GM03348 (cell line): ENCODE data around the gene PAX7.
"Not testable (repeated sequence)": the region's sequence is repeated elsewhere in the genome, so short reads cannot be mapped to it uniquely, and the experiment has no call there.

Source experiments
- DNase-seq: peaks from one replicate; pipeline ENCODE4 v3.0.0; 2012; ENCODE audit warnings: low spot score

Gene PAX7

GRCh38 chr1:18761948-18762840, 131.5 kb downstream of the PAX7 start:
- DNase-seq, result no peak

- no peak for DNase-seq
These were observed 133.7 kb downstream of the PAX7 start for GRCh38 chr1:18764362-18764761.

GRCh38 chr1:18765725-18766124, 135.1 kb downstream of the PAX7 start:
- no peak for DNase-seq

GRCh38 chr1:18766328-18766727, 135.7 kb downstream of the PAX7 start:
- DNase-seq, result no peak

- not testable (repeated sequence) for DNase-seq
These were observed 136.9 kb downstream of the PAX7 start for GRCh38 chr1:18767576-18767975.

- DNase-seq, result no peak
These were observed 137.4 kb downstream of the PAX7 start for GRCh38 chr1:18768086-18768485.

GRCh38 chr1:18769140-18769539, 138.5 kb downstream of the PAX7 start:
- DNase-seq, result no peak

GRCh38 chr1:18770799-18771198, 140.2 kb downstream of the PAX7 start:
- DNase-seq, result no peak

- no peak for DNase-seq
These were observed 143.1 kb downstream of the PAX7 start for GRCh38 chr1:18773753-18774152.

GRCh38 chr1:18775341-18775740, 144.7 kb downstream of the PAX7 start:
- no peak for DNase-seq

GRCh38 chr1:18776777-18777176, 146.1 kb downstream of the PAX7 start:
- no peak for DNase-seq

- DNase-seq, result no peak
These were observed 147.8 kb downstream of the PAX7 start for GRCh38 chr1:18778437-18778836.

- no peak for DNase-seq
These were observed 150.4 kb downstream of the PAX7 start for GRCh38 chr1:18781031-18781430.

GRCh38 chr1:18783705-18784481, 153.2 kb downstream of the PAX7 start:
- no peak for DNase-seq

GRCh38 chr1:18784482-18784831, 153.8 kb downstream of the PAX7 start:
- no peak for DNase-seq

GRCh38 chr1:18786149-18786548, 155.5 kb downstream of the PAX7 start:
- DNase-seq, result no peak

GRCh38 chr1:18787825-18788385, 157.3 kb downstream of the PAX7 start:
- DNase-seq, result no peak

- DNase-seq, result no peak
These were observed 158.6 kb downstream of the PAX7 start for GRCh38 chr1:18789246-18789645.

- no peak for DNase-seq
These were observed 162.1 kb downstream of the PAX7 start for GRCh38 chr1:18792747-18793146.

- DNase-seq, result no peak
These were observed 162.5 kb downstream of the PAX7 start for GRCh38 chr1:18793164-18793563.

GRCh38 chr1:18794051-18794450, 163.4 kb downstream of the PAX7 start:
- DNase-seq, result no peak

GRCh38 chr1:18794561-18794960, 163.9 kb downstream of the PAX7 start:
- DNase-seq, result no peak
